ENCODE results near the gene TXNRD3.

Gene TXNRD3

DNA sequence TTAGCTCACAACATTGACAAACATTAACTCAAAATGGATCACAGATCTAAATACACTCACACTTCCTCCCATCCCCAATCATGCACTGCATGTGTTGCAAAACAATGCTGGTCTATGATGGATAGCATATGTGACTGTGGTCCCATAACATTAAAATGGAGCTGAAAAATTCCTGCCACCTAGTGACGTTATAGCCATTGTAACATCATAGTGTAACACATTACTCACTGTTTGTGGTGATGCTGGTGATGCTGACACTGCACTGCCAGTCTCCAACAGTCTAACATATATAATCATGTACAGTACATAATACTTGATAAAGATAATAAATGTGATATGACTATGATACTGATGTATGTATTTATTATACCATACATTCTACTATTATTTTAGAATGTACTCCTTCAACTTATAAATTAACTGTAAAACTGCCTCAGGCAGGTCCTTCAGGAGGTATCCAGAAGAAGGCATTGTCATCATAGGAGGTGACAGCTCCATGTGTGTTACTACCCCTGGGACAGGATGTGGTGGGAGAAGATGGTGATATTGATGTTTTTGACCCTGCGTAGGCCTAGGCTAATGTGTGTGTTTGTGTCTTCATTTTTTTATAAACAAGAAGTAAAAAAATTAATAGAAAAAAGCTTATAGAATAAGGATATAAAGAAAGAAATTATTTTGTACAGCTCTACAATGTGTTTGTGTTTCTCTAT is 41.3 kb downstream of the TXNRD3 start:
- DNase-seq (ENCODE audit: low read depth), result no peak
- no peak for TF ChIP-seq CTCF (IDR thresholded peaks at IDR 0.05; ENCODE audit: low read depth, low read length, missing control alignments)

GRCh38 chr3:126612479-126613205 is 42.3 kb downstream of the TXNRD3 start:
- DNase-seq (ENCODE audit: low read depth), result no peak
- no peak for TF ChIP-seq CTCF (IDR thresholded peaks at IDR 0.05; ENCODE audit: low read depth, low read length, missing control alignments)
- no peak overlapping the region for H3K4me3 ChIP-seq (ENCODE audit: low read depth, low read length)

More for the DNA sequence above, 41.3 kb downstream of the TXNRD3 start:
- no peak overlapping the region for H3K4me3 ChIP-seq (ENCODE audit: low read depth, low read length)

DNA sequence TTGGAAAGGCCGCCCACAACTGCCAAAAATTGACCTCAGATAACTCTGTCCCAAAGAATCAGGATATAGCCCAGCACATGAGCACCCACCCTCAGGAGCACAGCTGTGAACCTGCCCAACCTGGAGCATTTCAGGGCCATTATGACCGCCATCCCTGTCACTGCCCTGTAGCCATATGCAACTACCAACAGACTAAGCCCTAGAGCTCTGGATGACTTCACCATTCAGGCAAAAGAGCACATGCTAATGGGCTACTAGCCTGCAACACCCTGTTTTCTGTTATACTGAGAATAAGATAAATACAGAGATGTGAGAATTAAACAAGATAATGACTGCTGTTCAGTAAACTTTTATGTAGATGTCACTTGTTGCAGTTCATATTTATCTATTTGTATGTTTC is 45.0 kb downstream of the TXNRD3 start:
- TF ChIP-seq CTCF (IDR thresholded peaks at IDR 0.05; ENCODE audit: low read depth, low read length, missing control alignments), result no peak
- no peak overlapping the region for H3K4me3 ChIP-seq (ENCODE audit: low read depth, low read length)

GRCh38 chr3:126607214-126607908 is 47.6 kb downstream of the TXNRD3 start:
- no peak overlapping the region for H3K4me3 ChIP-seq (ENCODE audit: low read depth, low read length)
- no peak for TF ChIP-seq CTCF (IDR thresholded peaks at IDR 0.05; ENCODE audit: low read depth, low read length, missing control alignments)
- no peak for DNase-seq (ENCODE audit: low read depth)

More for the DNA sequence above, 45.0 kb downstream of the TXNRD3 start:
- DNase-seq (ENCODE audit: low read depth), result no peak

DNA sequence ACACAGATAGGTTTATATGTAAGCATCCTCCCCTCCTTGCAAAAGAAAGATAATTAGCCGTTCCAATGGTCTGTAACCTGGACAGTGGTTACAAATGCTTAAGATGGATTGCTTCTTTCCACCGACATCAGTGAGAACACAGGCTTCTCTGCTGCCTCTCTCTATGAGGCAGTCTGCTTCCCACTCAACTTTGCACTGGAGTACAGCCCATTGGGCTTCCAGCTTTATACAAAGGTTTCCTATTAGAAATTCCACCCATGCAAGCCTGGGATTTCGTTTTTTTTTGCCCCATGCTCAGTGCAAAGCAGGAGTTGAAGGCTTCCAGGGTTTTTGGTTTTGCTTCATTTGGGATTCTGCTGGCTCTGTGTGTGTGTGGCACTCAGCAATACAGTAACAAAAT is 48.9 kb downstream of the TXNRD3 start:
- TF ChIP-seq CTCF (IDR thresholded peaks at IDR 0.05; ENCODE audit: low read depth, low read length, missing control alignments), result no peak
- DNase-seq (ENCODE audit: low read depth), result no peak
- no peak overlapping the region for H3K4me3 ChIP-seq (ENCODE audit: low read depth, low read length)

DNA sequence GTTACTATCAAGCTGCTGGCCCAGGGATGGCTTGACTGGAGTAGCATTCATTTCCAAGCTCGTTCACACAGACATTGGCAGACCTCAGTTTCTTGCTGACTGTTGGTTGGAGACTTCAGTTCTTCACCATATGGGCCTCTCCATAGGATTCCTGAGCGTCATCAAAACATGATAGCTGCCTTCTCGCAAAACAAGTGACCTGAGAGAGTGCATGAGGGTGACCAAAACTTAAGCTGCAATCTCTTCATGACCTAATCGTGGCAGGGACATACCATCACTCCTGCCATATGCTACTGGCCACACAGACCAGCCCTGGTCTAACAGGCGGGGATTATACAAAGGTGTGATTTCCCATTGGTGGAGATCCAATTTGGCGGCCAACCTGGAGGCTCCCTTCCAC is 50.2 kb downstream of the TXNRD3 start:
- no peak overlapping the region for H3K4me3 ChIP-seq (ENCODE audit: low read depth, low read length)
- TF ChIP-seq CTCF (IDR thresholded peaks at IDR 0.05; ENCODE audit: low read depth, low read length, missing control alignments), result no peak
- DNase-seq (ENCODE audit: low read depth), result no peak
